Measurements from ENCODE around the gene BSG. TPM values are rescaled to one million over a fixed set of nuclear protein-coding genes. Genes with fewer than 3 reads are reported as not detected.

BSG gene
- total and polyA plus RNA-seq, 9 of the 15 experiments (the other 6 are each of a cell fraction or from before 2014, with no cell fraction given) = 4.6 to 495 (median 187) TPM

GRCh38 chr19:597406-598315, 25.3 kb downstream of the BSG start (continued):
- TF ChIP-seq MLLT1 (IDR thresholded peaks at IDR 0.05) (peak in 1 of 2 experiments; percentile 99; a peak in 2 of 4 replicates), TFE3 (CRISPR knock-in tag; IDR thresholded peaks at IDR 0.05) (no peak), ZFP91 (CRISPR knock-in tag; IDR thresholded peaks at IDR 0.05) (no peak), ZNF77 (CRISPR knock-in tag; IDR thresholded peaks at IDR 0.05) (no peak), GTF2F1 (IDR thresholded peaks at IDR 0.05; ENCODE audit: low read depth, low read length) (no peak), TBL1XR1 (IDR thresholded peaks at IDR 0.05; ENCODE audit: low read length in 2 of 2) (peak; percentile 82 to 93), KAT8 (IDR thresholded peaks at IDR 0.05; ENCODE audit: low read depth) (no peak), MCM2 (IDR thresholded peaks at IDR 0.05; ENCODE audit: low read depth) (no peak), ASH1L (IDR thresholded peaks at IDR 0.05; ENCODE audit: borderline replicate concordance, low read depth, partially characterized antibody) (no peak), HEY1 (CRISPR knock-in tag; IDR thresholded peaks at IDR 0.05; ENCODE audit: borderline replicate concordance) (no peak), XRCC4 (IDR thresholded peaks at IDR 0.05; ENCODE audit: extremely low read depth, insufficient read depth, insufficient read length) (no peak), RNF2 (IDR thresholded peaks at IDR 0.05) (peak; percentile 57; the same call in 1 of the 2 replicates), RBM39 (optimal IDR thresholded peaks at IDR 0.05; ENCODE audit: low read depth, low read length) (peak; percentile 66), XRCC5 (IDR thresholded peaks at IDR 0.05; ENCODE audit: low read depth, low read length) (peak; percentile 50; the same call in 1 of the 2 replicates), PKNOX1 (IDR thresholded peaks at IDR 0.05) (no peak), JUNB (CRISPR knock-in tag; conservative IDR thresholded peaks at IDR 0.05) (no peak), DPF2 (IDR thresholded peaks at IDR 0.05) (0 out of 2 replicates have a peak, but pooled peaks have one; percentile 31), ZNF76 (CRISPR knock-in tag; IDR thresholded peaks at IDR 0.05; ENCODE audit: borderline replicate concordance) (no peak), NBN (IDR thresholded peaks at IDR 0.05; ENCODE audit: low read depth) (no peak; the same call in 1 of the 2 replicates), ARNT (IDR thresholded peaks at IDR 0.05) (peak; percentile 37 to 84; a peak in 2 of 4 replicates), ADNP (tag; IDR thresholded peaks at IDR 0.05) (peak; percentile 81)
- TF ChIP-seq, protein P1, sequence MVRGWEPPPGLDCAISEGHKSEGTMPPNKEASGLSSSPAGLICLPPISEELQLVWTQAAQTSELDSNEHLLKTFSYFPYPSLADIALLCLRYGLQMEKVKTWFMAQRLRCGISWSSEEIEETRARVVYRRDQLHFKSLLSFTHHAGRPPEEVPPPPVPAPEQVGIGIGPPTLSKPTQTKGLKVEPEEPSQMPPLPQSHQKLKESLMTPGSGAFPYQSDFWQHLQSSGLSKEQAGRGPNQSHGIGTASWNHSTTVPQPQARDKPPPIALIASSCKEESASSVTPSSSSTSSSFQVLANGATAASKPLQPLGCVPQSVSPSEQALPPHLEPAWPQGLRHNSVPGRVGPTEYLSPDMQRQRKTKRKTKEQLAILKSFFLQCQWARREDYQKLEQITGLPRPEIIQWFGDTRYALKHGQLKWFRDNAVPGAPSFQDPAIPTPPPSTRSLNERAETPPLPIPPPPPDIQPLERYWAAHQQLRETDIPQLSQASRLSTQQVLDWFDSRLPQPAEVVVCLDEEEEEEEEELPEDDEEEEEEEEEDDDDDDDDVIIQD (CRISPR knock-in tag; IDR thresholded peaks at IDR 0.05) = no peak
